PFSK-1 (cell line): Measurements from ENCODE around the gene KIAA1549.

Experiments used
- FOXP2 ChIP-seq: optimal IDR thresholded peaks from 2 replicates; pipeline ENCODE3; 2011; ENCODE audit warnings: borderline replicate concordance, control low read depth, inconsistent platforms; ENCODE audit not compliant: insufficient read depth; ENCODE audit errors: extremely low read length, extremely low read depth
- POLR2AphosphoS5 ChIP-seq: IDR thresholded peaks from 2 replicates; pipeline ENCODE4 v1.6.1; 2012; ENCODE audit warnings: low read depth, mild to moderate bottlenecking, control low read depth, low read length, moderate library complexity
- REST ChIP-seq, 2 experiments: IDR thresholded peaks; 2 replicates each; pipeline versions ENCODE4 v1.6.1 to v1.8.0; 2011 to 2012; ENCODE audit warnings: low read depth in 2 of 2, low read length in 2 of 2, control low read depth in 1 of 2, inconsistent platforms in 1 of 2, mild to moderate bottlenecking in 1 of 2, moderate library complexity in 1 of 2; ENCODE audit not compliant: insufficient read depth in 1 of 2
- SIN3A ChIP-seq: IDR thresholded peaks from 2 replicates; pipeline ENCODE4 v1.6.1; 2012; ENCODE audit warnings: mild to moderate bottlenecking, low read length, moderate library complexity, borderline replicate concordance; ENCODE audit not compliant: insufficient read depth
- TAF1 ChIP-seq: IDR thresholded peaks from 2 replicates; pipeline ENCODE4 v1.6.1; 2012; ENCODE audit warnings: low read length, control low read depth, borderline replicate concordance; ENCODE audit not compliant: insufficient read depth

KIAA1549 gene

DNA sequence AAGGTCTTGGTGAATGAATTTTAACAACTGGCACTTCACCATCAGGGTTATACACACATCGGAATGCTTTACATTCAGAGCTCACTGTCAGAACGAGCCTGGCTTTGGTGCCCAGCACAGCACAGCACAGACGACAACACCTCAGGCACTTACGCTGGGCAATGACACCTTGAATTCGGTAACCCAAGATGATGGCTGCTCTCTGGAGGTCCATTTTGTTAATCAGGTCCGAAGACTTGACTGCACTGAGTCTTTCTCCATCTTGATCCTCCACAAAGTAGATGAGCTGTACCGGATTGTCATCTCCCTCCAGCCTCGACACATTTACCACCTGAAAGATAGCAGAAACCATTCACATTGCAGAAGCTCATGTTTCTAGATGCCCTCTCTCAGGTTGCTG lies 82.4 kb downstream of the KIAA1549 start:
- TF ChIP-seq FOXP2 (no peak), TAF1 (no peak), POLR2AphosphoS5 (no peak), REST (IDR thresholded peaks at IDR 0.05; ENCODE audit: insufficient read depth in 1 of 2, low read depth in 2 of 2, low read length in 2 of 2) (no peak), SIN3A (no peak)

DNA sequence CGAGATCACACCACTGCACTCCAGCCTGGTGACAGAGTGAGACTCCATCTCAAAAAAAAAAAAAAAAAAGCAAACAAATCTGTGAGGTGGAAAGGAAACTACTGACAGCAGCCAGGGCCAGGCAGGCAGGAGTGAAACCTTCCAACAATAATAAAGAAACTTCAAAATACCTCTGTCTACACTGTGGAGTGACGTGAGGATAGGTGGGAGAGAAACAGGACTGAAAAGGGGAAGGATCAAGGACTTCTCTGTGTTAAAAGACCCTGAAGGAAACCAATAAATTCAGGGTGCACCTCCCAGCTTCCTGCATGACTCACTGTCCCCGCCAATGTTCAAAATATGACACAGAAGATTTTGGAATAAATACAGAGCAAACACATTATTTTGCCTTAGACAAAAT lies 82.9 kb downstream of the KIAA1549 start:
- TF ChIP-seq TAF1 (no peak), REST (IDR thresholded peaks at IDR 0.05; ENCODE audit: insufficient read depth in 1 of 2, low read depth in 2 of 2, low read length in 2 of 2) (no peak), FOXP2 (no peak), SIN3A (no peak), POLR2AphosphoS5 (no peak)

DNA sequence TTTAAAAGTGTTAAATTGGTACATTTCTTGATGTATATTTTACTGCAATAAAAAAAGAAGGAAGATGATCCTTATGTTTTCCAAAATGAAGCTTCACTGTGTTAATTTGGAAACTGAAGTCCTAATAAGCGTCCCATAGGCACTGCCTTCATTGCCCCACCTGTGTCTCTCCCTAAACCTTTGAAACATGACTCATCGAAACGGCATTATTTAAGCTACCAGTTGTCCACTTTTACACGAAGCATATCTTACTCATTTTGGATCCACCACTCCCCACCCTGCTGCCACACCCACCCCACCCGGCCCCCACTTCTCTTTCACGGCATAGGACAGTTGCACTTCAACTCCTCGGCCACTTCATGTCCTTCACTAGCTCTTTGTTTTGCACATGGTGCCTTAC lies 85.5 kb downstream of the KIAA1549 start:
- no peak for TF ChIP-seq FOXP2
- no peak for TF ChIP-seq SIN3A
- no peak for TF ChIP-seq REST (IDR thresholded peaks at IDR 0.05; ENCODE audit: insufficient read depth in 1 of 2, low read depth in 2 of 2, low read length in 2 of 2)
- no peak for TF ChIP-seq TAF1
- no peak for TF ChIP-seq POLR2AphosphoS5

DNA sequence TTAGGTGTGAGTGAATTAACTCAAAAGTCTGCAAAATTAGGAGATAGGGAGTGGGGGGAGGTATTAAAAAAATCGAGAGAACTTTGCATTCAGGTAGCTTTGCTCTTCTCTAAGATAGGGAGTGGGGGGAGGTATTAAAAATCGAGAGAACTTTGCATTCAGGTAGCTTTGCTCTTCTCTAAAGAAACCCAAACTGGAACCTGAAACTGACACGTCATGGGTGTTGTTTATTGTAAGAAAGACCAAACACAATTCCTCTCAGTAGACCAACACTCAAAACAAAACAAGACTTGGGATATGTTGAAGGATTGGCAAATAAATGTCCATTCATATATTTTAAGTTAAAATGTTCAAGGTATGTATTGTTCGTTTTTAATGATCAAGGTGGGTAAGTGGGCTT lies 87.9 kb downstream of the KIAA1549 start:
- no peak for TF ChIP-seq FOXP2
- no peak for TF ChIP-seq POLR2AphosphoS5
- TF ChIP-seq SIN3A = no peak
- TF ChIP-seq REST (IDR thresholded peaks at IDR 0.05; ENCODE audit: insufficient read depth in 1 of 2, low read depth in 2 of 2, low read length in 2 of 2) = no peak
- TF ChIP-seq TAF1 = no peak

DNA sequence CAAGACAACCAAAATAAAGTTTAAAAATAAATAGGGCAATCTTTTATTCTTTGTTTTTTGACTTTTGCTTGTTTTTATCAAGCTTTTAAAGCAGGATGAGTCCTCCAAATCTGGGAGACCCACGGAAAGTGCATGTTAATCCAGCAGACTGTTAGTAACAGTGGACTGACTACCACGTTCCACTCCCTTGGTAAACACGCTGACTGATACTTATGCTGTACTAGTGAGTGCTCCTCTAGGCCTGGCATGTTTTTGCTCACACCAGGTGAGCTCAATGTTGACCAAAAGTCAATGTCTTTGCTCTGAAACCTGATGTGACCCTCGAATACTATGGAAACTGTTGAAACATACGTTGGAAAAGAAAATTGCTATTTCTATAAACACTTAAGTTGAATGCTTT lies 88.4 kb downstream of the KIAA1549 start:
- TF ChIP-seq TAF1 (no peak), FOXP2 (no peak), REST (IDR thresholded peaks at IDR 0.05; ENCODE audit: insufficient read depth in 1 of 2, low read depth in 2 of 2, low read length in 2 of 2) (no peak), POLR2AphosphoS5 (no peak), SIN3A (no peak)
